Fibroblast of lung (primary cell): ENCODE results near the gene CSF1R. TPM values are rescaled to one million over a fixed set of nuclear protein-coding genes. Genes with fewer than 3 reads are reported as not detected.

ENCODE experiments used
- DNase-seq, 2 donors: peaks; one replicate each; pipeline versions ENCODE4 v3.0.0 to v3.0.0-alpha.2; 2010; ENCODE audit warnings: low read depth in 2 of 2
- H2AFZ ChIP-seq: 2 replicates; pipeline ENCODE4 v1.5.1; 2012; ENCODE audit warnings: low read length, control low read depth, inconsistent platforms
- H3K27ac ChIP-seq: 2 replicates; pipeline ENCODE4 v1.5.1; 2011; ENCODE audit warnings: low read length, control low read depth; ENCODE audit not compliant: insufficient read depth
- H3K27me3 ChIP-seq: 2 replicates; pipeline ENCODE4 v1.5.1; 2011; ENCODE audit warnings: mild to moderate bottlenecking, low read length; ENCODE audit not compliant: control insufficient read depth, insufficient read depth
- H3K36me3 ChIP-seq: 2 replicates; pipeline ENCODE4 v1.5.1; 2011; ENCODE audit warnings: low read length; ENCODE audit not compliant: control insufficient read depth, insufficient read depth
- H3K4me1 ChIP-seq: 2 replicates; pipeline ENCODE4 v1.5.1; 2011; ENCODE audit warnings: low read length; ENCODE audit not compliant: control insufficient read depth, insufficient read depth; ENCODE audit errors: extremely low read depth
- H3K4me2 ChIP-seq: 2 replicates; pipeline ENCODE4 v1.5.1; 2011; ENCODE audit warnings: low read length, control low read depth; ENCODE audit not compliant: insufficient read depth; ENCODE audit errors: extremely low read depth
- H3K4me3 ChIP-seq, 4 experiments: fragments of 200-600 bp in 1 of 4; sonication (generic) in 1 of 4; replicated peaks in 1 of 4; 2 replicates each; pipeline ENCODE4 v1.5.1; 2011 to 2016; ENCODE audit warnings: low read length in 4 of 4, low read depth in 3 of 4, mild to moderate bottlenecking in 3 of 4, control low read depth in 2 of 4, inconsistent platforms in 1 of 4, mixed read lengths in 1 of 4; ENCODE audit not compliant: insufficient read depth in 1 of 4; ENCODE audit errors: control extremely low read depth in 1 of 4
- H3K79me2 ChIP-seq: 2 replicates; pipeline ENCODE4 v1.5.1; 2012; ENCODE audit warnings: mild to moderate bottlenecking, low read length, inconsistent platforms; ENCODE audit not compliant: control insufficient read depth, insufficient read depth
- H3K9ac ChIP-seq: 2 replicates; pipeline ENCODE4 v1.5.1; 2011; ENCODE audit warnings: mild to moderate bottlenecking, low read length, control low read depth; ENCODE audit not compliant: insufficient read depth
- H3K9me3 ChIP-seq: 2 replicates; pipeline ENCODE4 v1.5.1; 2012; ENCODE audit warnings: low read depth, low read length; ENCODE audit not compliant: control insufficient read depth, insufficient read depth
- H4K20me1 ChIP-seq: 2 replicates; pipeline ENCODE4 v1.5.1; 2011; ENCODE audit warnings: low read length; ENCODE audit not compliant: control insufficient read depth, insufficient read depth; ENCODE audit errors: extremely low read depth
- CTCF ChIP-seq, 2 donors: IDR thresholded peaks in 1 of 2; conservative IDR thresholded peaks in 1 of 2; 1 replicate in 1 of 2; 2 replicates in 1 of 2; pipeline ENCODE4 v1.5.1; 2011 to 2012; ENCODE audit warnings: low read length in 2 of 2, control low read depth in 1 of 2, inconsistent platforms in 1 of 2, low read depth in 1 of 2, mild to moderate bottlenecking in 1 of 2
- EZH2 ChIP-seq: IDR thresholded peaks from 2 replicates; pipeline ENCODE4 v1.5.1; 2012; ENCODE audit warnings: low read length, control low read depth, mild to moderate bottlenecking; ENCODE audit errors: missing control alignments
- polyA plus RNA-seq, 2 donors: library from polyadenylated mRNA; depleted of rRNA in 1 of 2; stranded (reverse) in 1 of 2; unstranded in 1 of 2; fragments of >200 nt; gene quantifications; 2 replicates each; pipeline ENCODE4 v1.2.1, GENCODE V29; 2011 to 2012; ENCODE audit warnings: missing spikeins in 1 of 2
- total RNA-seq: library from RNA; depleted of rRNA; stranded (reverse); fragments of >200 nt; gene quantifications from 2 replicates; pipeline ENCODE4 v1.2.1, GENCODE V29; 2014

CSF1R gene
- total and polyA plus RNA-seq, 2 donors (not counting 1 experiment from before 2014, with no cell fraction given) = 0.07 TPM; not detected in 1

GRCh38 chr5:150068472-150068871 is 17.9 kb downstream of the CSF1R start:
- H3K36me3 ChIP-seq = no peaks in the 10 kb centered on the region
- H3K4me3 ChIP-seq = no peak overlapping the region
- H3K4me1 ChIP-seq = peaks cover 24% of the 10 kb centered on the region
- no peaks in the 10 kb centered on the region for H3K27me3 ChIP-seq
- no peaks in the 10 kb centered on the region for H3K79me2 ChIP-seq
- H4K20me1 ChIP-seq = no peaks in the 10 kb centered on the region
- no peak overlapping the region for H3K4me2 ChIP-seq
- H3K9me3 ChIP-seq = no peaks in the 10 kb centered on the region
- TF ChIP-seq CTCF (conservative IDR thresholded peaks at IDR 0.05 in 1 of 2, IDR thresholded peaks at IDR 0.05 in 1 of 2; ENCODE audit: low read depth in 1 of 2, low read length in 2 of 2) (no peak), EZH2 (no peak)
- H3K9ac ChIP-seq = no peak overlapping the region
- DNase-seq = no peak
- H3K27ac ChIP-seq = no peak overlapping the region
- H2AFZ ChIP-seq = no peak overlapping the region

DNA sequence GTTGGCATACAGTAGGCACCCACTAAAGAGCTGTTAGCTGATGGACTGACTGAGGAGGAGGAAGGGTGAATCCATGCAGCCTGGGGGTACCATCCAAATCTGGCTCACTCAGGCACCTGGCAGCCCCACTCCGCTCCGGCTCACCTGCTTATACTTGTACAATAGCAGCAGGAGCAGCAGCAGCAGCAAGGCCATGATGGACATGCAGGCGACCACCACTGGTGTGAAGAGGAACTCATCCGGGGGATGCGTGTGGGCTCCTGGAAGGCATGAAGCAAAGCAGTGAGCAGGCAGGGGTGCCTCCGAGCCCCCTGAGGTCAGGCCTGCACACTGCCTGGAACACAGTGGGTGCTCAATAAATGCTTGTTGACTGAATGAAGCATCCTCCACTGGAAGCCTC is 18.3 kb downstream of the CSF1R start:
- Histone ChIP-seq H3K9me3 (no peaks in the 10 kb centered on the region), H3K36me3 (no peaks in the 10 kb centered on the region), H3K79me2 (no peaks in the 10 kb centered on the region), H3K4me2 (no peak overlapping the region), H3K9ac (no peak overlapping the region), H3K4me3 (no peak overlapping the region), H3K4me1 (peaks cover 24% of the 10 kb centered on the region), H3K27ac (no peak overlapping the region), H4K20me1 (no peaks in the 10 kb centered on the region), H2AFZ (no peak overlapping the region), H3K27me3 (no peaks in the 10 kb centered on the region)
- no peak for DNase-seq
- TF ChIP-seq CTCF (conservative IDR thresholded peaks at IDR 0.05 in 1 of 2, IDR thresholded peaks at IDR 0.05 in 1 of 2; ENCODE audit: low read depth in 1 of 2, low read length in 2 of 2) = no peak
- no peak for TF ChIP-seq EZH2

GRCh38 chr5:150067405-150067960 is 18.9 kb downstream of the CSF1R start:
- Histone ChIP-seq H2AFZ (no peak overlapping the region), H3K36me3 (no peaks in the 10 kb centered on the region), H3K9ac (no peak overlapping the region), H3K79me2 (no peaks in the 10 kb centered on the region), H3K9me3 (no peaks in the 10 kb centered on the region), H4K20me1 (no peaks in the 10 kb centered on the region), H3K4me3 (no peak overlapping the region), H3K4me1 (peaks cover 24% of the 10 kb centered on the region), H3K27me3 (no peaks in the 10 kb centered on the region), H3K27ac (no peak overlapping the region), H3K4me2 (no peak overlapping the region)
- TF ChIP-seq CTCF (conservative IDR thresholded peaks at IDR 0.05 in 1 of 2, IDR thresholded peaks at IDR 0.05 in 1 of 2; ENCODE audit: low read depth in 1 of 2, low read length in 2 of 2) = no peak
- TF ChIP-seq EZH2 = no peak
- no peak for DNase-seq
